PC-3 (cell line): ENCODE results near the gene GNAI2.

Experiments used
- EZH2 ChIP-seq: fragments of 300-600 bp; sonication (generic); IDR thresholded peaks from one replicate; pipeline ENCODE4 v1.6.1; 2017; ENCODE audit warnings: antibody characterized with exemption, mild to moderate bottlenecking, low read length; ENCODE audit not compliant: unreplicated experiment
- EZH2phosphoT487 ChIP-seq: fragments of 300-600 bp; sonication (generic); IDR thresholded peaks from 2 replicates; pipeline ENCODE4 v1.6.1; 2018; ENCODE audit warnings: mild to moderate bottlenecking, antibody characterized with exemption, low read length, borderline replicate concordance
- TF ChIP-seq, protein P1 (sequence below): fragments of 300-600 bp; sonication (generic); conservative IDR thresholded peaks from 2 replicates; pipeline ENCODE4 v1.5.1; 2017; ENCODE audit warnings: antibody characterized with exemption, low read depth, mild to moderate bottlenecking, low read length

- TF ChIP-seq, protein P1, sequence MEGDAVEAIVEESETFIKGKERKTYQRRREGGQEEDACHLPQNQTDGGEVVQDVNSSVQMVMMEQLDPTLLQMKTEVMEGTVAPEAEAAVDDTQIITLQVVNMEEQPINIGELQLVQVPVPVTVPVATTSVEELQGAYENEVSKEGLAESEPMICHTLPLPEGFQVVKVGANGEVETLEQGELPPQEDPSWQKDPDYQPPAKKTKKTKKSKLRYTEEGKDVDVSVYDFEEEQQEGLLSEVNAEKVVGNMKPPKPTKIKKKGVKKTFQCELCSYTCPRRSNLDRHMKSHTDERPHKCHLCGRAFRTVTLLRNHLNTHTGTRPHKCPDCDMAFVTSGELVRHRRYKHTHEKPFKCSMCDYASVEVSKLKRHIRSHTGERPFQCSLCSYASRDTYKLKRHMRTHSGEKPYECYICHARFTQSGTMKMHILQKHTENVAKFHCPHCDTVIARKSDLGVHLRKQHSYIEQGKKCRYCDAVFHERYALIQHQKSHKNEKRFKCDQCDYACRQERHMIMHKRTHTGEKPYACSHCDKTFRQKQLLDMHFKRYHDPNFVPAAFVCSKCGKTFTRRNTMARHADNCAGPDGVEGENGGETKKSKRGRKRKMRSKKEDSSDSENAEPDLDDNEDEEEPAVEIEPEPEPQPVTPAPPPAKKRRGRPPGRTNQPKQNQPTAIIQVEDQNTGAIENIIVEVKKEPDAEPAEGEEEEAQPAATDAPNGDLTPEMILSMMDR, result no peak
- TF ChIP-seq EZH2phosphoT487 (no peak), EZH2 (no peak)
These were observed 30.8 kb downstream of the GNAI2 start for GRCh38 chr3:50266836-50267235.
